ENCODE results near the gene KBTBD2. TPM values are rescaled to one million over a fixed set of nuclear protein-coding genes. Genes with fewer than 3 reads are reported as not detected.
"Not testable (repeated sequence)": the region's sequence is repeated elsewhere in the genome, so short reads cannot be mapped to it uniquely, and the experiment has no call there.

KBTBD2 gene
- total RNA-seq, 2 donors from 2014 or later: 13.5 to 14.8 TPM

DNA sequence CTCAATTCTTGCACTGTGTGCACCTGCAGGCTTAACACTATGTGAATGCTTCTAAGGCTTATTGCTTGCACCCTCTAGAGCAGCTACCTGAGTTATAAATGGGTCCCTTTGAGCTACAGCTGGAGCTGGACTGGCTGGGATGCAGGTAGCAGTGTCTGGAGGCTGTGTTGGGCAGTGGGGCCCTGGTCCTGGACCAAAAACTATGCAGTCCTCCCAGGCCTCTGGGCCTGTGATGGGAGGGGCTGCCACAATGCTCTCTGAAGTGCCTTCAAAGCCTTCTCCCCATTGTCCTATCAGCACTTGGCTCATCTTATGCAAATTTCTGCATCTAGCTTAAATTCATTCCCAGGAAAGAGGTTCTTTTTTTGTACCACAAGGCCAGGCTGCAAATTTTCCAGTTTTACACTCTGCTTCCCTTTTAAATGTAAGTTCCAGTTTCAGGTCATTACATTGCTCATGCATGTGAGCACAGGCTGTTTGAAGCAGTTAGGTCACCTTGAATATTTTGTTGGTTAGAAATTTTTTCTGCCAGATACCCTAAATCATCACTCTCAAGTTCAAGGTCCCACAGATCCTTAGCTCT is 26.0 kb downstream of the KBTBD2 start:
- TF ChIP-seq POLR2A (IDR thresholded peaks at IDR 0.05): no peak
- no peak for TF ChIP-seq CTCF (IDR thresholded peaks at IDR 0.05)
- intact Hi-C loops (cut with DNase I): no loop called here
- no peaks in the 10 kb centered on the region for H3K9me3 ChIP-seq
- H3K4me3 ChIP-seq: no peak overlapping the region
- no peaks in the 10 kb centered on the region for H3K27me3 ChIP-seq
- ATAC-seq (no peak), DNase-seq (no peak)
- no peaks in the 10 kb centered on the region for H3K4me1 ChIP-seq
- no peak overlapping the region for H3K27ac ChIP-seq
- no peaks in the 10 kb centered on the region for H3K36me3 ChIP-seq (replicated peaks in 1 of 2; ENCODE audit: insufficient read depth in 1 of 2, low read depth in 2 of 2)

- H3K36me3 ChIP-seq (replicated peaks in 1 of 2; ENCODE audit: insufficient read depth in 1 of 2, low read depth in 2 of 2); H3K4me1 ChIP-seq; ATAC-seq; H3K9me3 ChIP-seq; H3K27me3 ChIP-seq; H3K4me3 ChIP-seq; intact Hi-C loops (cut with DNase I); H3K27ac ChIP-seq; DNase-seq: not testable (repeated sequence)
- WGBS, 2 donors: 95 to 100% methylated on average over 1 of the region's 1 CpG
These were observed 27.7 kb downstream of the KBTBD2 start for GRCh38 chr7:32863872-32864271.

DNA sequence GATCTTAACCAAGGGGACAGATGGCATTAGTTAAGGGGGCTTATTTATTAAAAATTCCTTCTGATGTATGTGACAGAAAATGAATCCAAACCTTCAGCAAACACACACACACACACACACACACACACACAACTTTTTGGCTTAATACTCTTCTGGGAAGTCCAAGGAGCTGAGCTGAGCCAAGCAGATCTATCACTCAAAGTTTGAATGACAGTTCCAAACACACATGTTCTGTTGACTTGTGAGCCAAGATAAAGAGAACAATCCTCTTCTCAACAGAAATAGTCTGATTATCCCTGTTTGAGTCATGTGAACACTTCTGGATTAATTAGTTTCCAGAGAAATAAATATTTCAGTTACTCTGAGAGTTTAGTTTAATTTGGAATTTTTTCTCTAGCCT is 31.5 kb downstream of the KBTBD2 start:
- H3K4me1 ChIP-seq: no peaks in the 10 kb centered on the region
- H3K36me3 ChIP-seq (replicated peaks in 1 of 2; ENCODE audit: insufficient read depth in 1 of 2, low read depth in 2 of 2): no peaks in the 10 kb centered on the region
- H3K9me3 ChIP-seq: no peaks in the 10 kb centered on the region
- intact Hi-C loops (cut with DNase I): no loop called here
- DNase-seq (no peak), ATAC-seq (no peak)
- H3K4me3 ChIP-seq: no peak overlapping the region
- TF ChIP-seq POLR2A (IDR thresholded peaks at IDR 0.05) (no peak), CTCF (IDR thresholded peaks at IDR 0.05) (no peak)
- no peaks in the 10 kb centered on the region for H3K27me3 ChIP-seq
- no peak overlapping the region for H3K27ac ChIP-seq

GRCh38 chr7:32858648-32859047 is 32.9 kb downstream of the KBTBD2 start:
- ATAC-seq: no peak

GRCh38 chr7:32857063-32857462 is 34.5 kb downstream of the KBTBD2 start:
- 79 to 85% methylated on average over 3 to 5 of the region's 5 CpGs for WGBS, 2 donors
- H3K9me3 ChIP-seq; intact Hi-C loops (cut with DNase I); H3K36me3 ChIP-seq (replicated peaks in 1 of 2; ENCODE audit: insufficient read depth in 1 of 2, low read depth in 2 of 2); H3K4me1 ChIP-seq; ATAC-seq; H3K27me3 ChIP-seq; DNase-seq; H3K27ac ChIP-seq; H3K4me3 ChIP-seq: not testable (repeated sequence)

More at GRCh38 chr7:32858648-32859047, 32.9 kb downstream of the KBTBD2 start:
- Histone ChIP-seq H3K27me3 (no peaks in the 10 kb centered on the region), H3K4me3 (no peak overlapping the region), H3K4me1 (no peaks in the 10 kb centered on the region), H3K27ac (no peak overlapping the region), H3K9me3 (no peaks in the 10 kb centered on the region), H3K36me3 (replicated peaks in 1 of 2; ENCODE audit: insufficient read depth in 1 of 2, low read depth in 2 of 2) (no peaks in the 10 kb centered on the region)
- no peak for TF ChIP-seq POLR2A (IDR thresholded peaks at IDR 0.05)
- no peak for TF ChIP-seq CTCF (IDR thresholded peaks at IDR 0.05)
- intact Hi-C loops (cut with DNase I): no loop called here
- no peak for DNase-seq
- 17 to 39% methylated on average over 1 of the region's 1 CpG for WGBS, 2 donors

- H3K27ac ChIP-seq; H3K27me3 ChIP-seq; H3K9me3 ChIP-seq; ATAC-seq; intact Hi-C loops (cut with DNase I); H3K4me3 ChIP-seq; H3K4me1 ChIP-seq; DNase-seq; H3K36me3 ChIP-seq (replicated peaks in 1 of 2; ENCODE audit: insufficient read depth in 1 of 2, low read depth in 2 of 2): not testable (repeated sequence)
- 45 to 52% methylated on average over 8 of the region's 9 CpGs for WGBS, 2 donors
These were observed 35.5 kb downstream of the KBTBD2 start for GRCh38 chr7:32855837-32856775.

GRCh38 chr7:32850654-32851053 is 40.9 kb downstream of the KBTBD2 start:
- DNase-seq: not testable (repeated sequence)

DNA sequence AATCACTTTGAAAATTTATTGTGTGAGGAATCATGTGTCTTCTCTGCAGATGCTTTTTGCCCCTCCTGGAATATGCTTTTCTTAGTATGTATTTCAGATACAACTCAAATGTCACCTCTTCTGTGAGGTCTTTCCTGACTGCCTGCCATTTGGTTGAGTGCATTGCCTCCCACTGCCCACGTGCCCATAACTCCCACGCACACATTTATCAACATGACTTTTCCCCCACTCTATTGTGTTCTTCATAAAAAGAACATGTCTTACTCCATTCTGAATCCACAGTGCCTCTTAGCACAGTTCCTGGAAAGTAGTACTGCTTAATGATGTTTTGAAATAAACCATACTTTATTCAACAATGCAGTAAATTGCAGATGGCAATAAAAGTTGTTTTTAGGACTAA is 42.9 kb downstream of the KBTBD2 start:
- not testable (repeated sequence) for H3K4me1 ChIP-seq; ATAC-seq; H3K27me3 ChIP-seq; H3K4me3 ChIP-seq; H3K36me3 ChIP-seq (replicated peaks in 1 of 2; ENCODE audit: insufficient read depth in 1 of 2, low read depth in 2 of 2); DNase-seq; H3K9me3 ChIP-seq; H3K27ac ChIP-seq
- intact Hi-C loops (cut with DNase I): loop anchor here (5.0 kb wide), 1 partner anchor 94 kb away; no protein-coding TSS in a partner anchor
- 68 to 78% methylated on average over 2 of the region's 2 CpGs for WGBS, 2 donors

More at GRCh38 chr7:32850654-32851053, 40.9 kb downstream of the KBTBD2 start:
- H3K9me3 ChIP-seq; H3K4me3 ChIP-seq; H3K27ac ChIP-seq; H3K4me1 ChIP-seq; ATAC-seq; intact Hi-C loops (cut with DNase I); H3K36me3 ChIP-seq (replicated peaks in 1 of 2; ENCODE audit: insufficient read depth in 1 of 2, low read depth in 2 of 2); H3K27me3 ChIP-seq: not testable (repeated sequence)
- WGBS, 2 donors: 60 to 100% methylated on average over 1 to 3 of the region's 3 CpGs
